ENCODE results near the gene FXYD6.

GRCh38 chr11:117882311-117882905 is 6.0 kb upstream of the FXYD6 start:
- TF ChIP-seq CTCF (IDR thresholded peaks at IDR 0.05; ENCODE audit: low read depth, low read length) (no peak), EZH2phosphoT487 (IDR thresholded peaks at IDR 0.05; ENCODE audit: low read depth) (no peak)

Data from OCI-LY3 (cell line).